NCI-H2171 treated with DMSO at 0.1 percent for 48 hours (cell line): ENCODE data around the gene UROD.
"Not testable (repeated sequence)": the region's sequence is repeated elsewhere in the genome, so short reads cannot be mapped to it uniquely, and the experiment has no call there.

Experiments
- DNase-seq: peaks from one replicate; lab custom pipeline; 2025; lab: John Stamatoyannopoulos, UW

UROD gene

GRCh38 chr1:45038661-45039364 is 26.8 kb downstream of the UROD start:
- no peak for DNase-seq

- no peak for DNase-seq
These were observed 28.2 kb downstream of the UROD start for GRCh38 chr1:45040297-45040696.

- DNase-seq, result no peak
These were observed 31.0 kb downstream of the UROD start for GRCh38 chr1:45043094-45043493.

- no peak for DNase-seq
These were observed 32.9 kb downstream of the UROD start for GRCh38 chr1:45044916-45045315.

- DNase-seq, result no peak
These were observed 35.0 kb downstream of the UROD start for GRCh38 chr1:45047032-45047431.

GRCh38 chr1:45051005-45051772 is 39.1 kb downstream of the UROD start:
- no peak for DNase-seq

- no peak for DNase-seq
These were observed 45.5 kb downstream of the UROD start for GRCh38 chr1:45057542-45057941.

GRCh38 chr1:45059829-45060228 is 47.8 kb downstream of the UROD start:
- DNase-seq, result no peak

GRCh38 chr1:45062463-45062862 is 50.4 kb downstream of the UROD start:
- DNase-seq, result not testable (repeated sequence)

- no peak for DNase-seq
These were observed 53.0 kb downstream of the UROD start for GRCh38 chr1:45065083-45065482.
